Uterus (tissue), 2 donors: ENCODE measurements around the gene FGF21.

Source experiments
- CTCF ChIP-seq, 4 experiments: fragments of 200-600 bp in 2 of 4; fragments of 450-650 bp in 2 of 4; sonication (generic) in 2 of 4; IDR thresholded peaks; one replicate each; pipeline ENCODE4 v1.5.1; 2016 to 2019; ENCODE audit warnings: antibody characterized with exemption in 4 of 4, mild to moderate bottlenecking in 2 of 4, moderate library complexity in 1 of 4
- POLR2A ChIP-seq, 2 donors: fragments of 450-650 bp; IDR thresholded peaks; one replicate each; pipeline ENCODE4 v1.6.1; 2016; ENCODE audit warnings: antibody characterized with exemption in 2 of 2, mild to moderate bottlenecking in 1 of 2, moderate library complexity in 1 of 2

GRCh38 chr19:48807590-48808308 is 52.4 kb downstream of the FGF21 start:
- TF ChIP-seq CTCF (IDR thresholded peaks at IDR 0.05) (no peak), POLR2A (IDR thresholded peaks at IDR 0.05) (no peak)
